HG02678 (cell line): Measurements from ENCODE around the gene LLGL1.

ENCODE experiments used
- ATAC-seq: cut with Tn5 transposase; IDR thresholded peaks from one replicate; pipeline ENCODE4 v1.9.1; 2021; ENCODE audit warnings: mild to moderate bottlenecking, moderate library complexity; ENCODE audit not compliant: unreplicated experiment

Gene LLGL1

GRCh38 chr17:18267927-18268711 is 42.7 kb downstream of the LLGL1 start:
- no peak for ATAC-seq

DNA sequence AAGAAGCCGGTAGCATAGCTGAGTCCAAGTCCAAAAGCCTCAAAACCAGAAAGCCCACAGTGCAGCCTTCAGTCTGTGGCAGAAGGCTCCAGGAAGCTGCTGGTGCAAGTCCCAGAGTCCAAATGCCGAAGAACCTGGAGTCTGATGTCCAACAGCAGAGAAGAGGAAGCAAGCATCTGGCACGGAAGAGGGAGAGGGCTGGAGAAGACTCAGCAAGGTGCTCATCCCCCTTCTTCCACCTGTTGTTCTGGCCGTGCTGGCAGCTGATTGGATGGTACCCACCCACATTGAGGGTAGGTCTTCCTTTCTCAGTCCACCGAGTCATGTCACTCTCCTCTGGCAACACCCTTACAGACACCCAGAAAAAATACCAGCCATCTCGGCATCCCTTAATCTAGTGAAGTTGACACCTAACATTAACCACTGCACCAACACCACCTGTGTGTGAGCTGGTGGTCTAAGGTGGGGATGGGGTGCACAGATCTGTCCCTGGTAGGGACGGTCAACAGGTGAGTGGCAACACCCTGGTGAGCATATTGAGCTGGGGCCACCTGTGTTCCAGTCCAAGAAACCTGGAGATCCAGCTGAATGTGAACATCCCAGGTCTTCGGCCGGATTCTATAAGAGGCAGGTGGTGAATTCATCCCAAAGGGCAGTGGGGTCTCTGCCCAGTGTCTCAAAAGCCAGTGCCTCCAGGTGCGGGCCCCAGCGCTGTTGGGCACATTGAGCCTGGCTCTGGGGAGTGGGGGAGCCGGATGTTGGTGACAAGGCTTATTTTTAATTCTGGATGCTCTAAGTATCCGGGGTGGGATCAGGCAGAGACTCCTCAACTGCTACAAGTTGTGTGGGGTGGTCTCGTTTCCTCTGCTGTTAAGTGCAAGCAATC is 44.9 kb downstream of the LLGL1 start:
- ATAC-seq: no peak

- no peak for ATAC-seq
These were observed 51.6 kb downstream of the LLGL1 start for GRCh38 chr17:18277076-18277475.

- ATAC-seq: no peak
These were observed 53.4 kb downstream of the LLGL1 start for GRCh38 chr17:18278867-18279266.

GRCh38 chr17:18280249-18280648 is 54.8 kb downstream of the LLGL1 start:
- ATAC-seq: no peak

- ATAC-seq: no peak
These were observed 55.4 kb downstream of the LLGL1 start for GRCh38 chr17:18280766-18281371.

GRCh38 chr17:18281788-18282187 is 56.4 kb downstream of the LLGL1 start:
- no peak for ATAC-seq

- no peak for ATAC-seq
These were observed 59.9 kb downstream of the LLGL1 start for GRCh38 chr17:18285296-18285695.

DNA sequence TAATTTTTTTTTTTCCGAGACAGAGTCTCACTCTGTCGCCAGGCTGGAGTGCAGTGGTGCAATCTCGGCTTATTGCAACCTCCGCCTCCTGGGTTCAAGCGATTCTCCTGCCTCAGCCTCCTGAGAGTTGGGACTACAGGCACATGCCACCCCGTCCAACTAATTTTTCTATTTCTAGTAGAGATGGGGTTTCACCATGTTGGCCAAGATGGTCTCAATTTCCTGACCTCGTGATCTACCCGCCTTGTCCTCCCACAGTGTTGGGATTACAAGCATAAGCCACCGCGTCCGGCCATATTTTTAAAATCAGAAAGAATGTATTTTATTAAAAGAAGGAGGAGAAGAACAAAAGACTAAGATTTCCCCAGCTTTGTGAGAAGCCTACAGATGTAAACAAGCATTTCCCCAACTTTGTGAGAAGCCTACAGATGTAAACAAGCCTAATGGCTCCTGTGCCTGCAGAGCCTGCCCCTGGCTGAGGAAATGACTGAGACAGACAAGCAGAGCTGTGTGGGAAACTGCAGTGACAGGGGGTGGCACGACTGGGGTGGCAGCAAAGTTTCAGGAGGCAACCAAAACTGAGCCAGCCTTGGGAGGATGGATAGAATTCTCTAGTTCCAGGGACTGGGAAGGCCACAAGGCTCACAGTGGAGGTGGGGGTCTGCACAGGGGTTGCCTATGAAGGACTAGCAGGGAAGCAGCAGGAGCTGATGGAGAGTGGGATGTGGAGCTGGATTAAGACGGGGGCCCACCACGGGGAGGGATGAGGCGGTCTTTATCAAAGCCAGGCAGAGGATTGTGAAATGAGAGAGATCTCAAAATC is 66.5 kb downstream of the LLGL1 start:
- ATAC-seq: no peak
